GM10266 (cell line): ENCODE data around the gene EVI5.

ENCODE experiments used
- DNase-seq: peaks from one replicate; pipeline ENCODE4 v3.0.0; 2012; ENCODE audit errors: extremely low spot score
- CTCF ChIP-seq: IDR thresholded peaks from 2 replicates; pipeline ENCODE4 v1.5.1; 2012; ENCODE audit warnings: mild to moderate bottlenecking, low read depth; ENCODE audit not compliant: control insufficient read depth, insufficient read depth; ENCODE audit errors: missing control alignments

Gene EVI5

GRCh38 chr1:92485381-92486250 lies 299.3 kb downstream of the EVI5 start:
- DNase-seq = peak; percentile 84
- TF ChIP-seq CTCF = peak; percentile 76

GRCh38 chr1:92484472-92485380 lies 300.2 kb downstream of the EVI5 start:
- no peak for TF ChIP-seq CTCF
- DNase-seq = peak; percentile 78

GRCh38 chr1:92483610-92484471 lies 301.1 kb downstream of the EVI5 start:
- TF ChIP-seq CTCF = no peak
- peak; percentile 72 for DNase-seq

- DNase-seq = peak; percentile 56
- no peak for TF ChIP-seq CTCF
These were observed 302.0 kb downstream of the EVI5 start for GRCh38 chr1:92482665-92483609.

- peak; percentile 47 for DNase-seq
- TF ChIP-seq CTCF = no peak
These were observed 302.8 kb downstream of the EVI5 start for GRCh38 chr1:92481971-92482664.
